NCI-H510A treated with DMSO at 0.1 percent for 48 hours (cell line): Measurements from ENCODE around the gene ST3GAL2.
A peak's percentile ranks its signal among the peaks of the same experiment; 100 is the strongest.
"Not testable (repeated sequence)": the region's sequence is repeated elsewhere in the genome, so short reads cannot be mapped to it uniquely, and the experiment has no call there.

Experiments
- DNase-seq: peaks from one replicate; lab custom pipeline; 2025; lab: John Stamatoyannopoulos, UW

Gene ST3GAL2

DNA sequence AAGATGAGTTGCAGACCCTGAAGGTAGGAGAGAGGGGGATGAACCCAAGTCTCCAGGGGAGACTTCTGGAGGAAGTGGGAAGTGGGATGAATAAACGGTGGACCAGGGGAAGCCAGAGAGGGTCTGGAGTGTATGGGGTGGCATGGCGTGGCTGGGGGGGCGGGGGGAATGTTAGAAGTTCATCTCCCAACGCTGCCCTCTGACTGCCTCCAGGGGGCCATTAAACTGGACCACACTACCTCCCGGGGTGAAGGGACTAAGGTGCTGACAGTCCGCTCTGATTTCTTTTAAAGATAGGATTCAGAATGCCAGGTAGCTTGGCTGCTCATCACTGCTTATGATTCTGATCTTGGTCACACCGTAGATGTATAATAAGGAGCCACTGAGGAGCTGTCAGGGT lies 21.2 kb downstream of the ST3GAL2 start:
- no peak for DNase-seq

DNA sequence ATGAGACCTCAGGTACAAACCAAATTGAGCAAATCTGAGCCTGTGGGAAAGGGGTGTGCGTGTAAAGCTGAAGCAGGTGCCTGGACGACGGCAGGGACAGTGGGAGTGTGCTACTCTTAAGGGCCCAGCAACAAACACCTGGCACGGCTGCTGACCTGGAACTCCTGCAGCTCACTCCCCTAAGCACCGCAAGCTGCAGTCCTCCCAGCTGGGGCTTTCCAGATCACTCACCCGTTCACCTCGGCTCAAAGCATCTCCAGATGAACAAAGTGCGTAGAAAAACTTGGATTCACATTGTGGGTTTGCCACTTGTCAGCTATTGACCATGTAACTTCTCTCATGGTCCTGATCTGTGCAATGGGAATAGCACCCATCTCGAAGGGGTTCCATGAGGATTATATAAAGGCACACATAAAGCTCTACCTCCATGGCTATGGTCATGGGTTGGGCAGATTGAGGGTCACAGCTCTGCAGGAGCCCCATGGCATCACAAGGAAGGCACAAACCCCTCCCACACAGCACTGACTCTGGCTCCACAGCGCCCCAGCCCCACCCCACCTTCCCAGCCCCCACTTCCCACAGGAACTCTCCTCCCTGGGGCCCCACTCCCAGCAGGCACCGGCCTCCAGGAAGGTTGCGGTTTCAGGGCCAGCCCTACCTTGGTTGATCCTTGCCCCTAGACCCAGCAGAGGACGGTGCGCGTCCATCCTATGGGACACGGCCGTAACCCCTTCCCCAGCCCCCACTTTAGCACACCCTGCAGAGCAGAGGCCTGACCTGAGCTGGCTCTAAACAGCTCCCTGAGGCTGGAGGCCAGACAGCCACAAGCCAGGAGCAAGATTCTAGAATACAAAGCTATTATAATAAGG lies 21.9 kb downstream of the ST3GAL2 start:
- DNase-seq: peak; percentile 56

DNA sequence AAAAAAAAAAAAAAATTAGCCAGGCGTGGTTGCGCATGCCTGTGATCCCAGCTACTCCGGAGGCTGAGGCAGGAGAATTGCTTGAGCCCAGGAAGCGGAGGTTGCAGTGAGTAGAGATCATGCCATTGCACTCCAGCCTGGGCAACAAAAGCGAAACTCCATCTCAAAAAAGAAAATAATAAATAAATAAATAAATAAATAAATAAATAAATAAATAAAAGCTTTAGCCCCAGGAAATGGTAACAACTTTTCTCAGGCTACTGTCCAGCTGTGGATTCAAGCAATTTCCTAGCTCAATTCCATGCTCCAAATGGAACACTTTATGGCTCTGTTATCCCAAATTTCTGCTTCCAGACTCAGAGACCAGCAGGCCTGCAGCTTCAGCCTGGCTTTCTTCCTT lies 25.3 kb downstream of the ST3GAL2 start:
- not testable (repeated sequence) for DNase-seq

DNA sequence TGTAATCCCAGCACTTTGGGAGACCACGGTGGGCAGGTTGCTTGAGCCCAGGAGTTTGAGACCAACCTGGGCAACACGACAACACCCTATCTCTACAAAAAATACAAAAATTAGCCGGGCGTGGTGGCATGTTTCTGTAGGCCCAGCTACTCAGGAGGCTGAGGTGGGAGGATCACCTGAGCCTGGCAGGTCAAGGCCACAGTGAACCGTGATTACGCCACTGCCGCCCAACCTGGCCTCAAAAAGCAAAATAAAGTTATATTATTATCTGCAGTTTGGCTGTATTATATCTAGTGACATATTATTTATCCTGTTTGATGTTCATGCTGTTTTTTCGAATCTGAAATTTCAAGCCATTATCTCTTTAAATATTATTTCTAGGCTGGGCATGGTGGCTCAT lies 26.5 kb downstream of the ST3GAL2 start:
- no peak for DNase-seq

DNA sequence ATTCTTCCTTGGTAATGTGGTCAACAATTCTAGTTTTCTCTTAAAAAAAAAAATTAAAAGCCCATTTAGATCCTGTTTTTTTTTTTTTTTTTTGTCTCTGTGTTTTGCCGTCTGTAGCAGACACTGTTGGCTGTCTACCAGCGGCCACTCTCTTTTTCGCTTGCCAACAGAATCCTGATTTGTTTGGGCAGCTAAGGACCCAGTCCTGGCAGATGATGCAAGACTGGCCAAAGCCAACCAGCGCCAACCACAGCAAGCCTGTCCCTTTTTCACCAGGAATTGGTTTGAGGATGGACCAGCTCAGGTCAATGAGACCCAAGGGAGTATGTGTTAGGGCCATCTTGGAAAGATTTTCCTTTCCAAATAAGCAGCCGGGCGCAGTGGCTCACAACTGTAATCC lies 28.2 kb downstream of the ST3GAL2 start:
- no peak for DNase-seq

DNA sequence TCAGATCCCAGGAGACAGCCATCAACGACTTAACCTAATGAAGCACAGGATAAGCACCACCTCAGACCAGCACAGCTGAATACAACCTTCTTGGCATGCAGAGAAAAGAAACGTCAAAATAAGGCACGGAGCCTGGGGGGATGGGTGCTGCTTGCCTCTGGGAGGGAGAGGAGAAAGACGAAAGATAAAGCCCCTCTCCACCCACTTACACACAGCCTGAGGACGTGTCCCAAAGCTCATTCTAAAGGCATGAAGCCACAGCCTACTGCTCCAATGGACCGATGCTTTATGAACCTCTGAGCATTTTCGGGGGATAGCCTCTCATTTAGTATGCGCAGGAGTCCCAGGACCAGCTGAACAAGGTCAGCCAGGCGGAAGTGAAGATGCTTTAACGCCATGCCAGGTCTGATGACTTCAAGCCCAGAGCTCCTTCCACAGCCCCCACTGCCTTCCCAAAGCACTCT lies 31.1 kb downstream of the ST3GAL2 start:
- no peak for DNase-seq

DNA sequence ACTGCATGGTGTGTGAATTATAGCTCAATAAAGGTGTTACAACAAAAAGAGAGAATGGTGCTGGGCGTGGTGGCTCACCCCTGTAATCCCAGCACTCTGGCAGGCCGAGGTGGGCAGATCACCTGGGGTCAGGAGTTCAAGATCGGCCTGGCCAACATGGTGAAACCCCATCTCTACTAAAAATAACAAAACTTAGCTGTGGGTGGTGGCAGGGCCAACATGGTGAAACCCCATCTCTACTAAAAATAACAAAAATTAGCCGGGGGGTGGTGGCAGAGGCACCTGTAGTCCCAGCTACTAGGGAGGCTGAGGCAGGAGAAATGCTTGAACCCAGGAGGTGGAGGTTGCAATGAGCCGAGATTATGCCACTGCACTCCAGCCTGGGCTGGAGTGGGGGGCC lies 32.8 kb downstream of the ST3GAL2 start:
- not testable (repeated sequence) for DNase-seq

DNA sequence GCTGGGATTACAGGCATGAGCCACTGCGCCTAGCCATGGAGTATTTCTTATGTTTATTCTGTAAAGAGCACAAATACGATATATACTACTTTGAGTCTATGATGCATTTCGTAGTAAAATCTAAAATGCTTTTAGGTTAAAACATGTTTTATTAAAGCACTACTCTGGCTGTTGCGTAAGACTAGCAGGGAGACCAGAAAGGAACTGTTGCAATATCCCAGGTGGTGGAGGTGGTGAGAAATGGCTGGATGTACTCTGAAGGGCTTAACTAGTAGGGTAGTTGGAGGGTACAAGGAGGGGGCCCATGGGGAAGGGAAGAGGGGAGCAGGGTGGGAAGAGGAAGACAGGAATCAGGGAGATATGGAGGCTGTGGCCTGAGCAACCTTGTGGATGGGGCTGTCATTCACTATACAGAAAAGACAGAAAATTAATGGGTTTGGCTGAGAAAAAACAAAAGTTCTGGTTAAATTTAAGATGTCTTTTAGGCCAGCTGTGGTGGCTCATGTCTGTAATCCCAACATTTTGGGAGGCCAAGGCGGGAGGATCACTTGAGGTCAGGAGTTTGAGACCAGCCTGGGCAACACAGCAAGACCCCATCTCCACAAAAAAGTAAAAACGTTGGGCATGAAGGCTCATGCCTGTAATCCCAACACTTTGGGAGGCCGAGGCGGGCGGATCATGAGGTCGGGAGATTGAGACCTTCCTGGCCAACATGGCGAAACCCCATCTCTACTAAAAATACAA lies 35.8 kb downstream of the ST3GAL2 start:
- no peak for DNase-seq

DNA sequence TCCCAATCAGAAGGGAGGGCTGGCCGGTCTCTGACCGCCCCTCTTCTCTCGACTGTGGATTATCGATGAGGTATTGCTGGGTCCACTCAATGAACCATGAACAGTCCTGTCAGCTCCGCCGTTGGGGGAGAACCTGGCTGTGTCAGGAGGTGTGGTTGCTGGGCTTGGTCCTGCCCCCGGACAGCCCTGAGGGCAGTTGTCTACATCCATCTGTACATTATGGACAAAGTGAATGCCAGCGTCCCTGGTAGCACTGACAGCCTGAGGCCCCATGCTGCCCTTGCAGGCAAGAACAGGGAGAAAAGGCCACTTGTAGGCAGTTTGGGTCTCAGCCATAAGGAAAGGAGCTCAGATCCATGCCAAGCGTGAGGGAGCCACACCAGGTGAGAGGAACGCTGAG lies 38.9 kb downstream of the ST3GAL2 start:
- no peak for DNase-seq

DNA sequence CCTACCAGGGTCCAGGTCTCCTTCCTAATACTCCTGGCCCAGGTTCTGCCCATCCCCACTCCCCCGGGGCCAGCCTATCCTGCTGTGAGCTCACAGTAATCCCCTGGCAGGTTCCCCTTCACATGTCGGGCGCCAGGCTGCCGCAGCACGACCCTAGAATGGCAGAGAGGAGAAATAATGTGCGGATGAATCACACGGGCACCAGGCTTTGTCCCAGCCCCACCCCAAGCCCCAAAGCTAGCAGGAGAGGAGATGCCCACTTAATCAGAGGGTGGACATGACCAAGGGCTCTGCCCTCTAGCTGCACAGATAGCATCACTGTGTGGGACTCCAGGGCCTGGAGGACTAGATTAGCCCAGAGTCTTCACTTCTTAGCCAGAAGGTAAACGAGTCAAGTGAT lies 39.5 kb downstream of the ST3GAL2 start:
- DNase-seq: no peak

DNA sequence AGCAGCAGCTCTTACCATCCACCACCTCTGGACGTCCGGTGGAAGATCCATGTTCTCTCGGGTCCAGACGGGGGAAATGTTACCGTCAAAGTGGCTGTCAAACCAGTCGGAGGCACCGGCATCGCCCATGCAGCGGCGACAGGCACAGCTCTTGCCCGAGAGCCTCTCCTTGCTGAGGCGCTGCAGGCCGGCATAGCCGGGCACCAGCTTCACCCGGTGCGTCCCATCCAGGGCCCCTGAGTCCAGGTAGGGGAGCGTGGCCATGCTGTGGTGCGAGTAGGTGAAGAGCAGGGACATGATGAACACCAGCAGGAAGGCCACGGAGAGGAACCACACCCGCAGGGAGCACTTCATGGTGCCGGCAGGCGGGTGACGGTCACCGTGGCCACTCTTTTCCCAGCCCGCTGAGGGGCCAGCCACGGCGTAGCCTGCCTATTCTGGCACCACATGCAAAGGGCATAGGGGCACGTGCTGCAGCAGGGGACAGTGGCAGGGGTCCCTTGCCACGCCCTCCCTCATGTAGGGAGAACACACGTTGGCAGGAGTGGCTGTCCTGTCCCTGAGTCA lies 40.6 kb downstream of the ST3GAL2 start:
- DNase-seq: no peak

DNA sequence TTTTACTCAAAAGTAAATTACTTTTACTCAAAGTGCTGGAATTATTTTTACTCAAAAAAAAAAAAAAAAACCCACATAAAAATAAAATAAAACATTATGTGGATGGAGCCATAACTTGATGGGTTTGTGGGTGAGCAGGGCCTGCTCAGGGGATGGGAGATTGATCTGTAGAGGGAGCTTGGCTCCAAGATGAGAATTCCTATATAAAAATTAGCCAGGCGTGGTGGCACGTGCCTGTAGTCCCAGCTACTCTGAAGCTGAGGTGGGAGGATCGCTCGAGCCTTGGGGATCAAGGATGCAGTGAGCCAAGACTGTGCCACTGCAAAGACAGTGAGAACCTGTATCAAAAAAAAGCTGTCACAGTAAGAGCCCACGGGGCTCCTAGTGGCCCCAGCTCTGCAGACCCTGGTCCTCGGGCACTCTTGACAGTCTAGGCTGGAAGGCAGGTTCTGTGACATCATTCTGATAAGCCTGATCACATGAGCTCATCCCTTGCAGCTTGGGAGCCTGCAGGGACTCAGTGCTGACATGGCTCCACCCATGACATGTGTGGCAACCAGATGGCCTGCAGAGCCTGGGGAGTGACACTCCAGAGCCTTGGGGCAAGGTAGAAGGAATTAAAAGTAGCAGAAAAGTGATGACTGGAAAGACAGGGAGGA lies 42.5 kb downstream of the ST3GAL2 start:
- no peak for DNase-seq

DNA sequence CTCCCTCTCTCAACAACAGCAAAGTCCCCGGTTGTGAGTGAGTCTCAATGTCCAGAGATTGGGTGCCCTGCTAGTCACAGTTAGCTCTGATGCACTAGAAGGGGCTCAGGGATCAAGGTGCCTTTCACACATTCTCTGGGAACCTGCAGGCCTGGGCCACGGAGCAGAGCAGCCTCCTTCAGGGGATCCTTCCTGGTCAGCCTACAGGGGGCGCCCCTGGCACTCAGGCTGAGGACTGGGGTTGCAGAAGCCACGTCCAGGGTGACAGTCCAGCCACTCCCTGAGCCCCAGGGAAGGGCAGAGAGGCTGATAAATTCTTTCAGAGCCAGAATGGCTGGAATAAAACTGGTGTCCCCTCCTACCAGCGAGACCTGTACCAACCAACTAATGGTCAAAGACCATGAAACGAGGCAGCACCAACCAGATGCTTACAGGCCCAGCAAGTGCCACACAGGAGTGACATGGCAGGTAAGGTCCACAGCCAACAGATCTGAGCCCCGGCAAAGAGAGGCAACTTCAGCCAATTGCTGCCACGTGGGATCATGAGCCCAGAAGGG lies 43.5 kb downstream of the ST3GAL2 start:
- peak; percentile 9 for DNase-seq

DNA sequence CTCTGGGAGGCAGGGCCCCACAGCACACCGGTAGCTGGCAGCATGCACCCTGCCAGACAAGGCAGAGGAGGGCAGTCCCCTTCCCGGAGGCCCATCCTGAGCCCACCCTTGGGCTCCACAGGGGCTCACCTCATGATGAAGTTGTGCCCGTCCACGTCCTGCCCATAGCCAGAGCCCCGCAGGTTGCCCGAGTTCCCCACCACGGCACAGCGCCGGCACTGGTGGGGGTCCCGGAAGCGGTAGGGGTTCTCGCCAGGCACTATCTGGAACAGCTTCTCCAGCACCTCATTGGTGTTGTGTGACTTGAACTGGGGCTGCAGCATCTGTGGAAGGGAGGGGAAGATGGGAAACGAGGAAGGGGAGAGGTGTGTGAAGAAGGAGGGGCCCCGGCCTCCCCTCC lies 44.0 kb downstream of the ST3GAL2 start:
- no peak for DNase-seq

DNA sequence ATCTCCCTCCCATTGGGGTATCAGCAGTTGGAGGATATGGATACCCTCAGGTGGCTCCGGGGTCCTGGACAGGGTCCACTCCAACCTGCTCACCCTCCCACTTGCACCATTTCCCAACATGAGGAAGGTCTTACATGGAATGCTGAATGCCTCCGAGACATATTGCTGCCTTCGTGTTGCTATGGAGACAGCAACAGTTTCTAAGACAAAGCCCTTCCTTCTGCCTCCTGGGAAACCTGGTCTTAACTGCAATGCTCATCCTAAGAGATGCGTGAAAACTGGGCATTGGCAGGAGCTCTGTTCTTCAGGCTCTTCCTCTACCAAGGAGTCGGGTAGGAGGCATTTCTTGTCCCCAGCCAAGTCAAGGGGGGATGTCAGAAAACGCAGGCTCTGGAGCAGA lies 45.2 kb downstream of the ST3GAL2 start:
- DNase-seq: no peak

DNA sequence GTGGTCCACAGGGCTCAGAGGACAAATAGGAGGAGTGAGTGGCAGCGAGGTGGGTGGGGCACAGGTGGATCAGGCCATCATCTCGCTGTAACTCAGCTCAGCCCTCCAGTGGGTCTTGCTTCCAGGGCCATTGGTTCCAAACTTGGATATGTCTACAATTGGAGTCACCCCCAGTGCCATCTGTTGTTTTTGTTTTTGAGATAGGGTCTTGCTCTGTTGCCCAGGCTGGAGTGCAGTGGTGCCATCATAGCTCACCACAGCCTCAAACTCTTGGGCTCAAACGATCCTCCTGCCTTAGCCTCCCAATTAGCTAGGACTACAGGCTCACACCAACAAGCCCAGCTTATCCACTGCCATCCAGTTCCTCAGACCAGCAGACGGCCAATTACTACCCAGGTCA lies 46.3 kb downstream of the ST3GAL2 start:
- DNase-seq: no peak

DNA sequence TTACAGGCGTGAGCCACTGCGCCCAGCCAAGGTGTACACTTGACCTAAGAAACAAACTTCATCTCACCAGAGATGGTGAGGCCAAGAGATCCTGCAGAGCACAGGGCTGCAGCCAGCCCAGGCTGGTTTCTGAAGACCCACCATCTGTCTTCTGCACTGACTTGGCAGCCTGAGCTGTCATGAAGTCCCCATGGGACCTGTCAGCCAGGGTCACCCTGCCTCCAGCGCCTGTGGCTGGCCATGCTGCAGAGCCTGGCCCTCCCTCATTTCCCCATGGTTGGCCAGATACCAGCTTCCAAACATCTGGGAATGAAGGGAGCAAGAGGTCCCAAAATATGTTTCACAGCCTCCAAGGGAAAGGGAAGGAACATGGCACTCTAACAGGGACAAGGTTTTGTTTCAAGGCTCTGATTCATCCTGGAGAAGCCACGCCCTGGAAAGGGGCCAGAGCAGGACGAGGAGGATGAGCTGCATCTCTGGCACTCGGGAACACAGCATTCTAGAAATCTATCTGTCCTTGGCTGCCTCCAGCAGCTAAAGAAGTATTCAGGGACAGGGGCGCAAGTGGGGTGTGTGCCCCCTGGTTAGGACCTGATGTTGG lies 46.9 kb downstream of the ST3GAL2 start:
- DNase-seq: no peak

DNA sequence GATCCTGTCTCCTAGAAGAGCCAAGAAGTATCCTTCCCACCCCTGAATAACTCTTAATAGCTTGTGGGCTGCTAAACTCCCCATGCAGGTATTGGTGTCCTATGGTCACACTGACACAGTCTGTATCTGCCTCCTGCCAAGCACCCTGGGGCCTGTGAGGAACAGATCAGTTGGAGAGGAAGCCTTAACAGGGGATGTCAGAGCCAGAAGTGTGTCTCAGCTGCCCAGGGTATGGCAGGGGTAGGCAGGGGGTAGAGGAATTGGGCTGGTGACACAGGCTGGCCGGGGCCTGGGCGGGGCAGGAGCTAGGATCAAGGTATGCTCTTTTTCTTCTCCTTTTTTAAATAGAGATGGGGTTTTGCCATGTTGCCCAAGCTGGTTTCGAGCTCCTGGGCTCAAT lies 47.5 kb downstream of the ST3GAL2 start:
- DNase-seq: no peak

DNA sequence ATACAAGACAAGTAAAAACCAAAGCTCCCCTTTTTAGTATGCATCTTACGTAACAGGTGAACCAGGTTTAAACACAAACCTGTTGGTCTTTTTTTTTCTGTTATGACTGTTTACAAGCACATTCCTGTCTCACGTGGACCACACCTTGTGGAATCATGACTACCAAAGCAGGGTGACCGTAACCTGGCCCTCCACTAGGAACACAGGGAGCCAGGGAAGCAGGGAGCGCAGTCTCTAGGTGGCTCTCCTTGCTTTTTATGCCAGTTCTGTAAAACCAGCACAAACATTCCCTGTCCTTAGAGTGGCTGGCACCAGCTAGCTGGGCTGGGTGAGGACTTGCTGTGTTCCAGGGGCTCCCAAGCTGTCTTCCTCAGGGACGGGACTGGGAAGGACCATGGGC lies 48.1 kb downstream of the ST3GAL2 start:
- no peak for DNase-seq

DNA sequence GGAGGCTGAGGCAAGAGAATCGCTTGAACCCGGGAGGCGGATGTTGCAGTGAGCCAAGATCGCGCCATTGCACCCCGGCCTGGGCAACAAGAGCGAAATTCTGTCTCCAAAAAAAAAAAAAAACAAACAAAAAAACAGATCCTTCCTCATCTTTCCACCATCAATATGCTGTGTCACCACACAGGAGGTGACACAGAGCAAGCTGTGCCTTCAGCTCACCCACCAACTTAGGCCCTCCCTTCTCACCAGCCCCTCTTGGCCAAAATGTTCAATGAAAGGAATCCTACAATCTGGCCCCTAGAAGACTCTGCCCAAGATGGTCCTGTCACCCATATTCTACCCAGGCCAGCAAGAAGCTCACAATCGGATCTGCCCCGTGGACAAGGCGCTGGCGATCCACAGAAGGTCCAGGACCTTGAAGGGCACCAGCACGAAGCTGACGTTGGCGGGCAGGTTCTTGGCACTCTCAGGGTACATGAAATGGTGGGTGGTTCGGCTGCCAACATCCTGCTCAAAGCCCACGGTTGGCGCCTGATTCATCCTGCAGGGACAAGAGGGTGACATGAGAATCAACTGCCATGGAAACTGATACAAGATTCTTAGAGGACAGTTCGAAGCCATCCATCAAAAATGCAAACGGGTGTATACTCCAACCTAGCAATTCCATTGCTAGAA lies 50.8 kb downstream of the ST3GAL2 start:
- no peak for DNase-seq
